Left ventricle myocardium inferior (tissue), 1 donor: ENCODE measurements around the gene ALAS1. TPM values are rescaled to one million over a fixed set of nuclear protein-coding genes. Genes with fewer than 3 reads are reported as not detected.

Source experiments
- DNase-seq: peaks from one replicate; pipeline ENCODE4 v3.0.0-alpha.2; 2020
- H3K27ac ChIP-seq: fragments of 200-600 bp; replicated peaks from 2 replicates; pipeline ENCODE4 v1.8.0; 2021
- H3K27me3 ChIP-seq: fragments of 200-600 bp; 2 replicates; pipeline ENCODE4 v1.8.0; 2021; ENCODE audit warnings: low read depth
- H3K36me3 ChIP-seq: fragments of 200-600 bp; 2 replicates; pipeline ENCODE4 v1.8.0; 2021
- H3K4me1 ChIP-seq: fragments of 200-600 bp; 2 replicates; pipeline ENCODE4 v1.8.0; 2021
- H3K4me3 ChIP-seq: fragments of 200-600 bp; 2 replicates; pipeline ENCODE4 v1.8.0; 2021; ENCODE audit warnings: mild to moderate bottlenecking, moderate library complexity
- H3K9me3 ChIP-seq: fragments of 200-600 bp; replicated peaks from 2 replicates; pipeline ENCODE4 v1.8.0; 2021
- CTCF ChIP-seq: fragments of 200-600 bp; IDR thresholded peaks from 2 replicates; pipeline ENCODE4 v1.8.0; 2021; ENCODE audit warnings: antibody characterized with exemption, mild to moderate bottlenecking, borderline replicate concordance
- intact Hi-C: fragments of 100-400 bp; cut with micrococcal nuclease; formaldehyde crosslinking; loops from one replicate; pipeline ENCODE4 v1.11.0; 2022
- total RNA-seq: library from RNA; stranded (reverse); fragmentation: NEBNext Ultra II Directional; extraction: Animal tissue kit (Norgen Biotek cat#: 25700); gene quantifications from one replicate; pipeline ENCODE4 v1.2.1, GENCODE V29; 2021
- donor health status: DM: no; HTN: yes; CAD: no; lungs with severe emphysema.

Gene ALAS1
- total RNA-seq, 1 donor from 2014 or later: 180 TPM

- DNase-seq: no peak
- H3K36me3 ChIP-seq: peaks cover 58% of the 10 kb centered on the region
- H3K27me3 ChIP-seq: no peaks in the 10 kb centered on the region
- peak overlapping the region; percentile 94 for H3K27ac ChIP-seq
- peak; percentile 26 for TF ChIP-seq CTCF
- intact Hi-C loops: no loop called here
- peaks cover 55% of the 10 kb centered on the region for H3K4me1 ChIP-seq
- H3K9me3 ChIP-seq: no peaks in the 10 kb centered on the region
- peak overlapping the region; percentile 70 for H3K4me3 ChIP-seq
Measured at GRCh38 chr3:52232279-52233107, 34.5 kb downstream of the ALAS1 start.

GRCh38 chr3:52233108-52233591 lies 35.2 kb downstream of the ALAS1 start:
- intact Hi-C loops: no loop called here
- Histone ChIP-seq H3K9me3 (no peaks in the 10 kb centered on the region), H3K4me3 (peak overlapping the region; percentile 70), H3K27me3 (no peaks in the 10 kb centered on the region), H3K27ac (peak overlapping the region; percentile 94), H3K4me1 (peaks cover 62% of the 10 kb centered on the region), H3K36me3 (peaks cover 52% of the 10 kb centered on the region)
- no peak for TF ChIP-seq CTCF
- DNase-seq: no peak

- no peaks in the 10 kb centered on the region for H3K9me3 ChIP-seq
- intact Hi-C loops: no loop called here
- no peak for TF ChIP-seq CTCF
- H3K36me3 ChIP-seq: peaks cover 44% of the 10 kb centered on the region
- H3K4me3 ChIP-seq: peak overlapping the region; percentile 70
- H3K27ac ChIP-seq: peak overlapping the region; percentile 94
- H3K4me1 ChIP-seq: peaks cover 70% of the 10 kb centered on the region
- peak; percentile 71 for DNase-seq
- no peaks in the 10 kb centered on the region for H3K27me3 ChIP-seq
Measured at GRCh38 chr3:52233968-52234367, 36.0 kb downstream of the ALAS1 start.

- H3K4me3 ChIP-seq: peak overlapping the region; percentile 70
Measured at GRCh38 chr3:52234516-52235447, 36.8 kb downstream of the ALAS1 start.

More at GRCh38 chr3:52234516-52235447, 36.8 kb downstream of the ALAS1 start:
- peak; percentile 64 for DNase-seq
- no peaks in the 10 kb centered on the region for H3K9me3 ChIP-seq
- no peaks in the 10 kb centered on the region for H3K27me3 ChIP-seq
- intact Hi-C loops: no loop called here
- peak overlapping the region; percentile 94 for H3K27ac ChIP-seq
- H3K36me3 ChIP-seq: peaks cover 36% of the 10 kb centered on the region
- peak; percentile 43 for TF ChIP-seq CTCF
- H3K4me1 ChIP-seq: peaks cover 77% of the 10 kb centered on the region
